OCI-LY7 (cell line): Measurements from ENCODE around the gene BOLA3. TPM values are rescaled to one million over a fixed set of nuclear protein-coding genes. Genes with fewer than 3 reads are reported as not detected.

Experiments used
- BruUV-seq: library from RNA; stranded (reverse); fragments of 400-500 nt; replicated peaks from 2 replicates; lab custom pipeline; 2021; lab: Mats Ljungman, UMichigan
- CTCF ChIA-PET: fragments of 300-600 bp; sonication (Branson Sonifier 250); formaldehyde crosslinking; loops from one replicate; lab custom pipeline; 2022; ENCODE audit warnings: antibody characterized with exemption; ENCODE audit not compliant: unreplicated experiment; lab: Charles Lee
- POLR2A ChIA-PET: fragments of 300-600 bp; sonication (Branson Sonifier 250); formaldehyde crosslinking; loops from one replicate; lab custom pipeline; 2022; ENCODE audit warnings: antibody characterized with exemption; lab: Charles Lee
- DNase-seq: peaks from one replicate; pipeline ENCODE4 v3.0.0-alpha.2; 2015; ENCODE audit warnings: low spot score
- H2AFZ ChIP-seq: fragments of 200-600 bp; sonication (generic), shearing (Covaris generic); 2 replicates; pipeline ENCODE4 v1.6.1; 2014; ENCODE audit warnings: mild to moderate bottlenecking, antibody characterized with exemption, low read length, moderate library complexity
- H3K27ac ChIP-seq: fragments of 200-600 bp; sonication (generic); 2 replicates; pipeline ENCODE4 v1.5.1; 2014; ENCODE audit warnings: mixed run types, low read depth, mild to moderate bottlenecking, moderate library complexity, low read length, inconsistent platforms; ENCODE audit not compliant: poor library complexity, severe bottlenecking
- H3K36me3 ChIP-seq: fragments of 200-600 bp; sonication (generic); 2 replicates; pipeline ENCODE4 v1.6.1; 2014; ENCODE audit warnings: mild to moderate bottlenecking, antibody characterized with exemption, low read length, moderate library complexity, mixed read lengths; ENCODE audit not compliant: insufficient read depth
- H3K4me1 ChIP-seq: fragments of 200-600 bp; sonication (generic); 2 replicates; pipeline ENCODE4 v1.5.1; 2014; ENCODE audit warnings: mild to moderate bottlenecking, low read length; ENCODE audit not compliant: insufficient read depth, poor library complexity, severe bottlenecking
- H3K4me2 ChIP-seq: fragments of 200-600 bp; sonication (generic); 2 replicates; pipeline ENCODE4 v1.6.1; 2014; ENCODE audit warnings: mild to moderate bottlenecking, low read length
- H3K4me3 ChIP-seq: fragments of 200-600 bp; sonication (generic); 2 replicates; pipeline ENCODE4 v1.5.1; 2014; ENCODE audit warnings: mild to moderate bottlenecking, low read depth, low read length; ENCODE audit not compliant: poor library complexity, severe bottlenecking
- H3K79me2 ChIP-seq: fragments of 200-600 bp; sonication (generic); 2 replicates; pipeline ENCODE4 v1.6.1; 2016; ENCODE audit warnings: low read depth, mild to moderate bottlenecking, low read length, moderate library complexity, mixed read lengths; ENCODE audit not compliant: insufficient read depth
- H3K9me2 ChIP-seq: fragments of 200-600 bp; sonication (generic); 2 replicates; pipeline ENCODE4 v1.6.1; 2016; ENCODE audit warnings: mild to moderate bottlenecking, low read length, mixed read lengths; ENCODE audit not compliant: insufficient read depth
- H3K9me3 ChIP-seq: fragments of 200-600 bp; sonication (generic); 2 replicates; pipeline ENCODE4 v1.6.1; 2014; ENCODE audit warnings: mild to moderate bottlenecking, mixed run types, low read length, mixed read lengths
- H4K20me1 ChIP-seq: fragments of 200-600 bp; sonication (generic); 2 replicates; pipeline ENCODE4 v1.6.1; 2014; ENCODE audit warnings: mild to moderate bottlenecking, antibody characterized with exemption, low read length, moderate library complexity, mixed read lengths; ENCODE audit not compliant: insufficient read depth
- EZH2phosphoT487 ChIP-seq: fragments of 200-600 bp; sonication (generic); IDR thresholded peaks from 2 replicates; pipeline ENCODE4 v1.6.1; 2018; ENCODE audit warnings: low read depth, borderline replicate concordance, mild to moderate bottlenecking, mixed run types, antibody characterized with exemption, low read length, moderate library complexity, mixed read lengths
- intact Hi-C: fragments of 100-400 bp; cut with micrococcal nuclease; formaldehyde crosslinking; loops from one replicate; pipeline ENCODE4 v1.10.0; 2022; ENCODE audit not compliant: unreplicated experiment
- total RNA-seq, 2 experiments: library from RNA; depleted of rRNA in 1 of 2; stranded (reverse); fragments of >200 nt in 1 of 2; shearing (Covaris generic) in 1 of 2; gene quantifications; 2 replicates each; pipeline ENCODE4 v1.2.3, GENCODE V29; 2014 to 2022
- TF ChIP-seq, protein P1 (sequence below): fragments of 200-600 bp; sonication (generic); conservative IDR thresholded peaks from 2 replicates; pipeline ENCODE4 v1.5.1; 2014; ENCODE audit warnings: mild to moderate bottlenecking, antibody characterized with exemption, low read length, moderate library complexity, mixed read lengths

Gene BOLA3
- total RNA-seq, 2 experiments from 2014 or later, result 33.6 to 53.3 TPM

DNA sequence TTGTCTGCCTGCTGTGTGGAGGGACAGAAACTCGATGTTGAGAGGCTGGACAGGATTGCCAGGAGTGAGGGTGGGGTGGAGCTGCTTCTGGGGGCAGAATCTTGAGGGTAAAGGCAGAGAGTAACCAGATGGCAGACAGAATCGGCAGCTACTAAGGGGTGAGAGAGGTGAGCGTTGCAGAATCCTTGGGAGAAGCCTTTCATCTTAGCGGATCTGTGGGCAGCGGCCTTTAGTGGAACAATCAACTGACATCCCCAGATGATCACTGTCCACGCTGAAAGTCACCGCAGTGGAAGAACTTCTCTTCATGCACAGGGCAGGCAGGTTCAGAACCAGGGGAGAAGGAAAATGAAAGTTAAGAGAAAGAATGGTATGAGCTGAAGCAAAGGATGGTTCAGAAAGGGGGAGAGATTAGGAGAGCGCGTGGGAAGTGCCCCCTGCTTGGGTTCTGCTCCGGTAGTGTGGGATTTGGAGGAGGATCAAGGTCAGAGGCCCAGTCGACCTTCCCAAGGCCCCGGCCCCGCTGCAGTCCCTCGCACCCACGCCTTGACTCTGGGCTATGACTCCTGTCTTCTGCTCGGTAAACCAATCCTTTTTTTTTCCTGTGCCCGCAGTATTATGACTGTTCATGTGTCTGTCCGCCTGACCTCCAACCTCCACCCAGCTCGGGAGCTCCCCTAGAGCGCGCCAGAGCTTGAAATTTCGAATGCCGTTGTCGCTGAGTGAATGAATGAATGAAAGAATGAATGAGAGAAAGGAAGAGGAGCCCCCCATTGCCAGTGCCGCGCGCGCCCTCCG is 584 bp downstream of the BOLA3 start:
- Histone ChIP-seq H3K4me2 (peak overlapping the region; percentile 83), H3K4me1 (peaks cover 16% of the 10 kb centered on the region), H3K9me2 (no peaks in the 10 kb centered on the region), H3K27ac (peak overlapping the region; percentile 47), H3K36me3 (peaks cover 26% of the 10 kb centered on the region), H3K4me3 (peak overlapping the region; percentile 74), H3K79me2 (peaks cover 11% of the 10 kb centered on the region; the same call in 1 of the 2 replicates), H3K9me3 (no peaks in the 10 kb centered on the region), H4K20me1 (no peaks in the 10 kb centered on the region), H2AFZ (peak overlapping the region; percentile 81; the same call in 1 of the 2 replicates)
- intact Hi-C loops, result loop anchor here (1.0 to 10.0 kb wide), 7 partner anchors 52 to 323 kb away; partner anchors contain the start of gene TET3
- no peak for TF ChIP-seq EZH2phosphoT487
- TF ChIP-seq, protein P1, sequence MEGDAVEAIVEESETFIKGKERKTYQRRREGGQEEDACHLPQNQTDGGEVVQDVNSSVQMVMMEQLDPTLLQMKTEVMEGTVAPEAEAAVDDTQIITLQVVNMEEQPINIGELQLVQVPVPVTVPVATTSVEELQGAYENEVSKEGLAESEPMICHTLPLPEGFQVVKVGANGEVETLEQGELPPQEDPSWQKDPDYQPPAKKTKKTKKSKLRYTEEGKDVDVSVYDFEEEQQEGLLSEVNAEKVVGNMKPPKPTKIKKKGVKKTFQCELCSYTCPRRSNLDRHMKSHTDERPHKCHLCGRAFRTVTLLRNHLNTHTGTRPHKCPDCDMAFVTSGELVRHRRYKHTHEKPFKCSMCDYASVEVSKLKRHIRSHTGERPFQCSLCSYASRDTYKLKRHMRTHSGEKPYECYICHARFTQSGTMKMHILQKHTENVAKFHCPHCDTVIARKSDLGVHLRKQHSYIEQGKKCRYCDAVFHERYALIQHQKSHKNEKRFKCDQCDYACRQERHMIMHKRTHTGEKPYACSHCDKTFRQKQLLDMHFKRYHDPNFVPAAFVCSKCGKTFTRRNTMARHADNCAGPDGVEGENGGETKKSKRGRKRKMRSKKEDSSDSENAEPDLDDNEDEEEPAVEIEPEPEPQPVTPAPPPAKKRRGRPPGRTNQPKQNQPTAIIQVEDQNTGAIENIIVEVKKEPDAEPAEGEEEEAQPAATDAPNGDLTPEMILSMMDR, result no peak
- DNase-seq, result peak; percentile 73
- POLR2A ChIA-PET, result interaction anchor here (0.6 to 2.1 kb wide), 10 partner anchors 12 to 327 kb away, joined by 3 to 6 read pairs (median 4); partner anchors contain the start of genes DGUOK and STAMBP
- TSS peak; percentile 39 for BruUV-seq
- CTCF ChIA-PET, result interaction anchor here (0.7 to 2.6 kb wide), 4 partner anchors 60 to 323 kb away, joined by 3 to 10 read pairs (median 4); no protein-coding TSS in a partner anchor

DNA sequence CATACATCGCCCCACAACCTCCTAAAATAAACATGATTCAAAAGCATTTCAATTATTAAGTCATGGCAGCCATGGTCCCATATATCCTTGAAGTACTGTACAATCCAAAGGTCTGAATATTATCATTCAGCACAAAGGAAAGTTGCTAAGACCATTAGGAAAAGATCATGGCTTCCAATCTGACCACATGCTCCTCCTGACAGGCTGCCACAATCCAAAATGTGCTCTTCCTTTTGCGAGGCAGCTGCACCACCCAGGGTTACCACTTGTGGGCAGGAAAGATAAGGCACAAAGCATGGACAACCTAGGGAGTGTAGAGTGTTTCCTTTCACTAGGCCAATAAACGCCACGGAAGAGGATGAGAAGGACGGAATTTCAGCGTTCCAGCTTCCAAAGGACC is 5.4 kb downstream of the BOLA3 start:
- peaks cover 11% of the 10 kb centered on the region; the same call in 1 of the 2 replicates for H3K79me2 ChIP-seq
- no TSS peak for BruUV-seq
- ChIA-PET CTCF (no interaction called here), POLR2A (no interaction called here)
- H3K4me3 ChIP-seq, result no peak overlapping the region
- peak; percentile 41 for DNase-seq
- H3K4me2 ChIP-seq, result no peak overlapping the region
- no peak overlapping the region for H2AFZ ChIP-seq
- no peaks in the 10 kb centered on the region for H4K20me1 ChIP-seq
- peaks cover 9% of the 10 kb centered on the region for H3K4me1 ChIP-seq
- intact Hi-C loops, result loop anchor here (10.0 kb wide), 1 partner anchor 192 kb away; no protein-coding TSS in a partner anchor
- H3K9me3 ChIP-seq, result no peaks in the 10 kb centered on the region
- H3K27ac ChIP-seq, result no peak overlapping the region
- H3K36me3 ChIP-seq, result peaks cover 23% of the 10 kb centered on the region; the same call in 1 of the 2 replicates
- TF ChIP-seq, protein P1, result peak; percentile 70
- TF ChIP-seq EZH2phosphoT487, result no peak
- no peaks in the 10 kb centered on the region for H3K9me2 ChIP-seq
